ENCODE data around the gene IPO11. TPM values are rescaled to one million over a fixed set of nuclear protein-coding genes. Genes with fewer than 3 reads are reported as not detected.
"Not testable (repeated sequence)": the region's sequence is repeated elsewhere in the genome, so short reads cannot be mapped to it uniquely, and the experiment has no call there.

The IPO11 gene
- total RNA-seq, 1 experiment from 2014 or later = 38.4 TPM

DNA sequence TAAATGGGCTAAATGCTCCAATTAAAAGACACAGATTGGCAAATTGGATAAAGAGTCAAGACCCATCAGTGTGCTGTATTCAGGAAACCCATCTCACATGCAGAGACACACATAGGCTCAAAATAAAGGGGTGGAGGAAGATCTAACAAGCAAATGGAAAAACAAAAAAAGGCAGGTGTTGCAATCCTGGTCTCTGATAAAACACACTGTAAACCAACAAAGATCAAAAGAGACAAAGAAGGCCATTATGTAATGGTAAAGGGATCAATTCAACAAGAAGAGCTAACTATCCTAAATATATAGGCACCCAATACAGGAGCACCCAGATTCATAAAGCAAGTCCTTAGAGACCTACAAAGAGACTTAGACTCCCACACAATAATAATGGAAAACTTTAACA is 245.2 kb downstream of the IPO11 start:
- not testable (repeated sequence) for DNase-seq; H3K36me3 ChIP-seq; H3K9me3 ChIP-seq (replicated peaks); H3K27me3 ChIP-seq; H3K4me1 ChIP-seq; H3K4me3 ChIP-seq; H3K27ac ChIP-seq

DNA sequence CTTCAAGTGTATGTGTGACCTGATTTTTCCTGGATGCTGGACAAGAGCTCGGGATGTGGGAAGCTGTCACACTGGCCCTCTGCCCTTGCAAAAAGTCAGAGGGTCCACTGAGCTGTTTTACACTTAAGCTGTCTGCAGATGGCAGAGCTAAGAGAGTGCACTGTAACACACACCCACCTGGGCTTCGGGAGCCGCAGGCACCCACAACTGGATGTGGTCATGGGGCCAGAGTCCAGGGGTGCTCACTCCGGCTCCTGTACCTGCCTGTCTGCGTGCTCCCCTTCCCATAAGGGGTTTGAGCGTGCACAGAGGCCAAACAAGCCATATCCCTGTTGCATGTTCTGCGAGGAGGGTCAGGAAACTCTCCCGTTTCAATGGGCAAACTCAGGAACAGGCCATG is 248.6 kb downstream of the IPO11 start:
- Histone ChIP-seq H3K4me3 (no peak overlapping the region), H3K9me3 (replicated peaks) (no peaks in the 10 kb centered on the region), H3K36me3 (no peaks in the 10 kb centered on the region), H3K4me1 (no peaks in the 10 kb centered on the region), H3K27ac (no peak overlapping the region), H3K27me3 (no peaks in the 10 kb centered on the region)
- DNase-seq = no peak

- no peaks in the 10 kb centered on the region for H3K9me3 ChIP-seq (replicated peaks)
- H3K27me3 ChIP-seq = no peaks in the 10 kb centered on the region
- H3K27ac ChIP-seq = no peak overlapping the region
- no peak for DNase-seq
- H3K36me3 ChIP-seq = no peaks in the 10 kb centered on the region
- H3K4me1 ChIP-seq = no peaks in the 10 kb centered on the region
- no peak overlapping the region for H3K4me3 ChIP-seq
These were observed 250.0 kb downstream of the IPO11 start for GRCh38 chr5:62662521-62662920.

- Histone ChIP-seq H3K4me3 (no peak overlapping the region), H3K27ac (no peak overlapping the region)
These were observed 258.9 kb downstream of the IPO11 start for GRCh38 chr5:62671479-62671878.

DNA sequence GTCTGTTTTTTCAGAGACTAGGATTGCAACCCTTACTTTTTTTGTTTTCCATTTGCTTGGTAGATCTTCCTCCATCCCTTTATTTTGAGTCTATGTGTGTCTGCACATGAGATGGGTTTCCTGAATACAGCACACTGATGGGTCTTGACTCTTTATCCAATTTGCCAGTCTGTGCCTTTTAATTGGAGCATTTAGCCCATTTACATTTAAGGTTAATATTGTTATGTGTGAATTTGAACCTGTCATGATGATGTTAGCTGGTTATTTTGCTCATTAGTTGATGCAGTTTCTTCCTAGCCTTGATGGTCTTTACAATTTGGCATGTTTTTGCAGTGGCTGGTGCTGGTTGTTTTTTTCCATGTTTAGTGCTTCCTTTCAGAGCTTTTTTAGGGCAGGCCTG is 264.0 kb downstream of the IPO11 start:
- not testable (repeated sequence) for H3K4me3 ChIP-seq; H3K36me3 ChIP-seq; H3K27me3 ChIP-seq; H3K27ac ChIP-seq; H3K9me3 ChIP-seq (replicated peaks); DNase-seq; H3K4me1 ChIP-seq

More at GRCh38 chr5:62671479-62671878, 258.9 kb downstream of the IPO11 start:
- H3K4me1 ChIP-seq = no peaks in the 10 kb centered on the region
- H3K9me3 ChIP-seq (replicated peaks) = no peaks in the 10 kb centered on the region
- H3K36me3 ChIP-seq = no peaks in the 10 kb centered on the region
- H3K27me3 ChIP-seq = no peaks in the 10 kb centered on the region
- DNase-seq = no peak

Other genes starting within 250 kb of the IPO11 start
- gene KIF2A, start 106.6 kb upstream of the IPO11 start, total RNA-seq (2014; rRNA removed; shearing (Covaris generic)) = 74.0 and 77.7 TPM in 2 replicates
- 42.0 and 44.3 TPM in 2 replicates for gene DIMT1, start 8.9 kb upstream of the IPO11 start, total RNA-seq (2014; rRNA removed; shearing (Covaris generic))
- gene LRRC70, start 166.1 kb downstream of the IPO11 start, total RNA-seq (2014; rRNA removed; shearing (Covaris generic)) = 0.68 and 0.81 TPM in 2 replicates